IgD-negative memory B cell (primary cell): ENCODE results near the gene SMPD3. TPM values are rescaled to one million over a fixed set of nuclear protein-coding genes. Genes with fewer than 3 reads are reported as not detected.

Source experiments
- H3K27ac Mint-ChIP-seq, 3 donors: one replicate each; pipeline ENCODE4 v1.8.0; 2020 to 2022; ENCODE audit warnings: mild to moderate bottlenecking in 3 of 3, mixed read lengths in 3 of 3, moderate library complexity in 1 of 3
- H3K27me3 Mint-ChIP-seq: one replicate; pipeline ENCODE4 v1.8.0; 2021; ENCODE audit warnings: mixed read lengths
- H3K36me3 Mint-ChIP-seq: one replicate; pipeline ENCODE4 v1.8.0; 2020; ENCODE audit warnings: mild to moderate bottlenecking, mixed read lengths
- H3K4me1 Mint-ChIP-seq, 3 donors: one replicate each; pipeline ENCODE4 v1.8.0; 2020 to 2022; ENCODE audit warnings: mixed read lengths in 3 of 3, mild to moderate bottlenecking in 1 of 3
- H3K4me3 Mint-ChIP-seq, 4 donors: one replicate each; pipeline ENCODE4 v1.8.0; 2020 to 2022; ENCODE audit warnings: mild to moderate bottlenecking in 4 of 4, mixed read lengths in 4 of 4, moderate library complexity in 3 of 4
- H3K9me3 Mint-ChIP-seq, 3 donors: one replicate each; pipeline ENCODE4 v1.8.0; 2020 to 2021; ENCODE audit warnings: mixed read lengths in 3 of 3, mild to moderate bottlenecking in 1 of 3
- polyA plus RNA-seq: library from polyadenylated mRNA; unstranded; fragments of 300-500 nt; fragmentation: Illumina TruSeq; gene quantifications from one replicate; pipeline ENCODE4 v1.2.3, GENCODE V29; 2021

The SMPD3 gene
- polyA plus RNA-seq, 1 donor from 2014 or later, result 9.7 TPM

DNA sequence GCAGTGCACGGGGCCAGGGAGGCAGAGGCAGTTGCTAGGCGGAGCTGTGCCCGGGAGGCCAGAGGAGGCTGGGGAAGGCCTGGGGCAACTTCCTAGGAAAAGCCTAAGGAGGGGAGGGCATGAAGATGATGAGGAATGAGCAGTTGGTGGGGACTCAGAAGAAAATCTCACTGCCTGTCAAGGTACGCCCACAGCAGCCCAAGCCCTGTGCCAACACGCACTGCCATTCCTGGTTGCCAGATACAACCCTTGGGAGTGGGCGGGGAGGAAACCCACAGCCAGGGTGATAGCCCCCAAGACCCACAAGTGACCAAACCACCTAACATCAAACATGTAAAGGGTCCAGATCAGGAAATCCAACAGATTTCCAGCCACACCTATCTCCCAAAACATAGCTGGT is 36.2 kb downstream of the SMPD3 start:
- H3K9me3 Mint-ChIP-seq, result no peaks in the 10 kb centered on the region
- H3K4me1 Mint-ChIP-seq, result peaks cover under 1 to 9% (median 9%) of the 10 kb centered on the region in 3 donors
- H3K36me3 Mint-ChIP-seq, result no peaks in the 10 kb centered on the region
- no peak overlapping the region for H3K27ac Mint-ChIP-seq
- H3K27me3 Mint-ChIP-seq, result peaks cover 6% of the 10 kb centered on the region
- no peak overlapping the region for H3K4me3 Mint-ChIP-seq

DNA sequence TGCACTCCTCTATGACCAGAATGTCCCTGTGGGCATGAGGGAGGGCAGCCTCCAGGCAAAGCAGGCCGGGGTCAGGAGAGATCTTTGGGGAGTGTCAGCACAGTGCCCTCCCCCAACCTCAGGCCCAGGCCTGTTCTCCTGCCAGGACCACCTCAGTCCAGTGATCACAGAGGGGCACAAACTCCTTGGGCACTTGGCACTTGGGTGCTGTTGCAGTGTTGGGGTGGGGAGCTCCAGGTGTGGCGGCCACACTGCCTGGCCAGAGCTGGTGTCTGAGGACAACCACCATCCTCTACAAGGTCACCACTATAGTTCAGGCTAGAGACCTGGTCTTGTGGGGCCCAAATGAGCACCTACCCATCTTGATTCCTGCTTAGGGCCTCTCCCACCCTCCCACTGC is 37.2 kb downstream of the SMPD3 start:
- H3K36me3 Mint-ChIP-seq, result no peaks in the 10 kb centered on the region
- H3K9me3 Mint-ChIP-seq, result no peaks in the 10 kb centered on the region
- H3K27ac Mint-ChIP-seq, result no peak overlapping the region
- H3K4me1 Mint-ChIP-seq, result peaks cover 0 to under 1% (median 0%) of the 10 kb centered on the region in 3 donors
- H3K27me3 Mint-ChIP-seq, result peaks cover 6% of the 10 kb centered on the region
- H3K4me3 Mint-ChIP-seq, result no peak overlapping the region

DNA sequence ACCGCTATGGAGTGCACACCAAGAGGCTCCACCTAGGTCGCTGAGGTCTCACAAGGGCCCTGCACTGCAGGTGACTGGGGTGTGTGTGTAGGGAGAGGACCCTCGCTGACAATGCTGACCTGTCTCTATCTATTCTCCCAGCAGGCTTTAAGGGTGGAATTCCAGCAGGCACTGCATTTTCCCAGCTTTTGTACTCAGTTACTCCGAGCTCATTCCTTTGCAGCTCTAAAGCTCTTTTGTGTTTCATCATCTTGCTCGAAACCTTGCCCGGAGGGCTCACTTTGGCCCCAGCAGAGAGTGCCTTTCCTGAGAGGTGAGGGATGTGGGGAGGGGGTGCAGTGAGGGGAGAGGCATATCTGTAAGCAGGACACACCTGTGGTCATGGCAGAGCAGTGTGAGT is 39.3 kb downstream of the SMPD3 start:
- peak overlapping the region in 1 of 3 donors; percentile 71 for H3K27ac Mint-ChIP-seq
- no peaks in the 10 kb centered on the region for H3K36me3 Mint-ChIP-seq
- no peaks in the 10 kb centered on the region for H3K4me1 Mint-ChIP-seq
- no peak overlapping the region for H3K4me3 Mint-ChIP-seq
- peaks cover 6% of the 10 kb centered on the region for H3K27me3 Mint-ChIP-seq
- H3K9me3 Mint-ChIP-seq, result no peaks in the 10 kb centered on the region

DNA sequence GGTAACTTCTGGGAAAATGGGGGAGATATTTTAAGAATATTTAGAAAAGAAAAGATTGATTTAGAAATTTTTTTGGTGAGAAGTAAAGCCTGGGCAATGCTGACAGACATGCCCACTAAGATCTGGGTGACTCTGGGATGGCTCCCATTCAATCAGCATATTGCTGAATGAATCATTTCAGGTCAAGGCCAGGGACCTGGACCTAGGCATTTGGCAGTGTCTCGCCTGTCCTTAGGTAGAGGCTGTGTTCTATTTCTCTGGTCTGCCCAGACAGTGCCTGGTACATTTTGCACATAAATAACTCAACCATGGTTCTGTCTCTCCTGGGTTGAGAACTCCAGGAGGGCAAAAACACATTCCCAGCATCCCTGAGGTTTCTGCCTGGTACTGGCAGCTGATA is 39.9 kb downstream of the SMPD3 start:
- no peak overlapping the region for H3K27ac Mint-ChIP-seq
- H3K4me1 Mint-ChIP-seq, result no peaks in the 10 kb centered on the region
- H3K9me3 Mint-ChIP-seq, result no peaks in the 10 kb centered on the region
- H3K36me3 Mint-ChIP-seq, result no peaks in the 10 kb centered on the region
- no peak overlapping the region for H3K4me3 Mint-ChIP-seq
- H3K27me3 Mint-ChIP-seq, result peaks cover 6% of the 10 kb centered on the region

DNA sequence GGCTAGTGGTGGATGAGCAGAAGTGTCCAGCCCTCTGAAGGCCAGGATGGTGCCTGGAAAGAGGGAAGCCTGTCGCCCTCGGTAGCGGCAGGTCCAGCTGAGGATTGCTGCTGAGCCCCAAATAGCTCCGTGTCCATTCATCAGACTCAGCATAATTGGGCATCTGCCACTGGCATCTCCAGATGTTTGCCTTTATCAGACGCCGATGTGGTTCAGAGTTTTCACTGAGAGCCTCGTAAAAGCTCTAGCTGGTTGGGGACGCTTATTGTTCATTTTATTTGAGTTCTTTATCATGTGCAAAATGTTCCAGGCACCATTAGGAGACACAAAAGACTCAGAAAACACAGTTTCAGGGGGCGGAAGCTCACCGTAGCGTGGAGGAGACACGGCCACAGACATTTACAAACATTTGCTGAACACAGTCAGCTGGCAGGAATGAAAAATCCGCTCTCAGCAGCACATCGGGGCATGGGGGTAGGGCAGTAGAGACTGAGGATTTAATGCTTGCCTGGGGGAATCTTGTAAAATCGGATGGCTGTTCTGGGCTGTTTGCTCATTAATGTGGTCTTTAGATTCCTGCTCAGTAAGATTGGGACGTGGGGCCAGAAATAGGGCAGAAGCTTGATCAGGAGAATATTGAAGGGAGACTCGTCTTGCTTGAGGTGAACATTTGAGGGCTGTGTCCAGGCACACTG is 41.7 kb downstream of the SMPD3 start:
- Mint-ChIP-seq H3K27me3 (peaks cover 6% of the 10 kb centered on the region), H3K9me3 (no peaks in the 10 kb centered on the region), H3K27ac (no peak overlapping the region), H3K4me3 (no peak overlapping the region), H3K36me3 (no peaks in the 10 kb centered on the region), H3K4me1 (no peaks in the 10 kb centered on the region)

DNA sequence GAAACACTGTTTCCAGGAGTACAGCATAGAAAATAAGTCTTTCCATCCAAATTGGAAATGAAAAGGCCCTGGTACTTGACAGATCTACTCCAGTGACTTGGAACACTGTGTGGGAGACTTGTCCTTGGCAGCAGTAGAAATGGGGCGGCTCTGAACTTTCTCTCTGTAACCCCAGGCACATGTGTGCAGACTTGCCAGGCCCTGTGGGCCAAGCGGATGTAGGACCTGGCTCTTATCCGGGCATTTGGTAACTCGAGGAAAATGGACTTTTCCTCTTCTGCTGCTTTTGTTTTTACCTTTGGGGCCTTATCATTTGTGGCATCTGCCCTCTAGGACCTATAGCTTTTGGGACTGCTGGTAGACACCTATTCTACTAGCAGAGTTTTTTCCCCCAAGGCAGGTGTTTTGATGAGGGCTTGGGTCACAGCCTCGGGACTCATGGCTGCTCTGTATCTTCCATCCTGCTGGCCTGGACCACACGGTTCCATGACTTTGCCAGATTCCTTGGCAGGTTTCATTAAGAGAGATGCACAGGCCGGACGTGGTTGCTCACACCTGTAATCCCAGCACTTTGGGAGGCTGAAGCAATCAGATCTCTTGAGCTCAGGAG is 43.5 kb downstream of the SMPD3 start:
- H3K4me1 Mint-ChIP-seq, result no peaks in the 10 kb centered on the region
- H3K4me3 Mint-ChIP-seq, result no peak overlapping the region
- peaks cover 4% of the 10 kb centered on the region for H3K27me3 Mint-ChIP-seq
- no peak overlapping the region for H3K27ac Mint-ChIP-seq
- H3K36me3 Mint-ChIP-seq, result no peaks in the 10 kb centered on the region
- no peaks in the 10 kb centered on the region for H3K9me3 Mint-ChIP-seq

DNA sequence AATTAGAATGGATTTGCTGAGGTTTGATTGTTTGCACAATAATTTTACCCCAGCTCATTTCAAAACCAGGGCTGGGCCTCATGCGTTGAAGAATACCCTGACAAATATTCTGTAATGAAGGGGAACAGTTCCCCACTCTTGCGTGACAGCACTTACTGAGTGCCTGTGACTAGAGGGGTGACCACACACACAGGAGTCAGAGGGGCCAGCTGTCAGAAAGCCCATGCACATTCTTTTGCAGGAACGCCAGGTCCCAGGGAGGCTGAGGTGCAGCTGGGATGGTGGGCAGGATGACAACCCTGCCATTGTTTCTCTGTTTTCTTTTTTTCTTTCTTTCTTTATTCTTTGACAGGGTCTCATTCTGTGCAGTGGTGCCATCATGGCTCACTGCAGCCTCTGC is 44.6 kb downstream of the SMPD3 start:
- no peak overlapping the region for H3K4me3 Mint-ChIP-seq
- peaks cover 4% of the 10 kb centered on the region for H3K27me3 Mint-ChIP-seq
- H3K9me3 Mint-ChIP-seq, result no peaks in the 10 kb centered on the region
- no peaks in the 10 kb centered on the region for H3K36me3 Mint-ChIP-seq
- H3K4me1 Mint-ChIP-seq, result no peaks in the 10 kb centered on the region
- H3K27ac Mint-ChIP-seq, result no peak overlapping the region

DNA sequence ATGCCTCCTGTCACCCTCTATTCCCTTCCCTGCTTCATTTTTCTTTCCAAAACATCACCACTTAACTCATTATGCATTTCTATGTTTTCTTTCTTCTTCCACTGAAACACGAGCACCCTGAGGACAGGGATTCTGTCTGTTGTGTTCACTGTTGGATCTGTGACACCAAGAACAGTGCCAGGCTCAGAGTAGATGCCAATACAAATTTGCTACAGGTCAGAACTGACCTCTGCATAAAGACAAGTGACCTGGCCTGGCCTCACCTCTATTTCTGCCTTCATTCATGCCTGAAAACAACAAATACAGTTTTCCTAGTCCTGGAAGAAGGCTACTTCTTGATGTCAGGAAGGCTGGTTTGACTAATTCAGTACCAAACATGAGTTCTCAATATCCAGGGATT is 45.1 kb downstream of the SMPD3 start:
- Mint-ChIP-seq H3K9me3 (no peaks in the 10 kb centered on the region), H3K36me3 (no peaks in the 10 kb centered on the region), H3K27ac (no peak overlapping the region), H3K27me3 (peaks cover 1% of the 10 kb centered on the region), H3K4me3 (no peak overlapping the region), H3K4me1 (no peaks in the 10 kb centered on the region)

DNA sequence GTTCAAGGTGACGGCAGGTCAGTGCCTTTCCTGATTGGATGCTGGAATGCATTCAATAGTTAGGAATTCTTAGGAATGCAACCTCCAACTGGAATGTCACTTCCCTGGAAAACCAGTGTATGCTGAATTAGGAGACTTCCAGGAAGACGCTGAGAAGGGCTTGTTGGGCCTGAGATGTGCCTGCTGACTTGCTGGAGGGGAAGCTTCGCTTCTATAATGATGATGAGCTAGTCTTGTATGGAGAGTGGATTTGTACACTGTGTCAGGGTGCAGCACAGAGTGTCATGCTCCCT is 45.6 kb downstream of the SMPD3 start:
- H3K4me1 Mint-ChIP-seq, result no peaks in the 10 kb centered on the region
- H3K4me3 Mint-ChIP-seq, result no peak overlapping the region
- H3K36me3 Mint-ChIP-seq, result no peaks in the 10 kb centered on the region
- no peak overlapping the region for H3K27ac Mint-ChIP-seq
- peaks cover 2% of the 10 kb centered on the region for H3K27me3 Mint-ChIP-seq
- no peaks in the 10 kb centered on the region for H3K9me3 Mint-ChIP-seq

DNA sequence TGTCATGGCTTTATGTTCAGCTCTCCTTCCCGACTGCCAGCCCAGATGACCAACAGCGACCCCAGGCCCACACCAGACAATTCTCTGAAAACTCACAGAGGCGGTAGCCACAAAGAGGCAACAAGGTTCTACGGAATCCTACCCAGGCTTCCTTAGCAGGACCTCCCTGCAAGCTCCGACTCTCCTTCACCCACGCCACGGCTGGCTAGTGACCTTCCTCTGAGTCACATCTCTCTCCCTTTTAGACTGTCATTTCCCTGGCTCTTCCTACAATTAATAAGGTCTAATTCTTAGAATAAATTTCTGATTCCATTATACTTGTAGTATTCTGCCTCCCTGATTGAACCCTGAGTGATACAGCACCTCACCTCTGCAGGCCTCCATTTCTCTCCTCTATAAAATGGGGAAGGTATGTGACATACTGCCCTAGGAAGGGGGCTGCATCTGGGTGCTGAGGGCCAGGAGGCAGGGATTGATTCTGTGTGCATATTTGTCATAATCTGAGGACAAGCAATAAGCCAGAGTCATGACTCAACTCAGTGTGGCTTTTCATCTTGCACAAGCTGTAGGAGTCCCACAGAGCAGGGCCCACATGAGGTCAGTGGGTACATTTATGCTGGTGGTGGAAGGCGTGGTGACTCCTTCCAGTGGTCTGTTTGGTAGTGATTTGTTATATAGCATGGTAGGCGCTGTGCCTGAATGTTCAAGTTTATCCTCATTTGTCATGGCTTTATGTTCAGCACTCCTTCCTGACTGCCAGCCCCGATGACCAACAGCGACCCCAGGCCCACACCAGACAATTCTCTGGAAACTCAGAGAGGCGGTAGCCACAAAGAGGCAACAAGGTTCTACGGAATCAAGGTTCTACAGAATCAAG is 46.2 kb downstream of the SMPD3 start:
- Mint-ChIP-seq H3K9me3 (no peaks in the 10 kb centered on the region), H3K4me3 (no peak overlapping the region), H3K27me3 (peaks cover 3% of the 10 kb centered on the region), H3K4me1 (no peaks in the 10 kb centered on the region), H3K36me3 (no peaks in the 10 kb centered on the region), H3K27ac (no peak overlapping the region)

DNA sequence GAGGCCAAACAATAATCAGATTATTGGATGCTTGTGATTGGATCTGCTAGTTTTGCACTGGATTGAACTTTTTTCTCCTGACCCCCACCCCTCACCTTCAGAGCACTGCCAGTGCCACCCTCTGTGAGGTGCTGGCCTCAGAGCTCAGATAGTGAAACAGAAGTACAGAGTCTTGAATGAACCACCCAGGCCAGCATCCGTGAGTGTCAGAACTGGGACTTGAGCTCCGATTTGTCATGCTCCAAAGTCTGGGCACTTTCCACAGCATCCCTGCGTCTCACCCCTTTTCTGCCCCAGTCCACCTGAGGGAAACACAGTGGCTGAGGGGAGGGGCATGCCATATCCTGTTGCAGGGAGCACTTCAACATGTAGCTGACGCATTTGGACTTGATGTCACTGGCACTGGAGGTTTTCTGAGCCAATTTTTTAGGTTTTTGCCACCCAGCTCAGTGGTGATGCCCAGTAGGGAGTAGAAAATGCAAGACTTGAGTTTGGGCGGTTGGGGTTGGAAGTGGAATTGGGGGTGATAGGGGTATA is 47.3 kb downstream of the SMPD3 start:
- no peaks in the 10 kb centered on the region for H3K36me3 Mint-ChIP-seq
- no peaks in the 10 kb centered on the region for H3K9me3 Mint-ChIP-seq
- peaks cover 0 to 6% (median 2%) of the 10 kb centered on the region in 3 donors for H3K4me1 Mint-ChIP-seq
- H3K27ac Mint-ChIP-seq, result no peak overlapping the region
- H3K4me3 Mint-ChIP-seq, result no peak overlapping the region
- peaks cover 3% of the 10 kb centered on the region for H3K27me3 Mint-ChIP-seq

DNA sequence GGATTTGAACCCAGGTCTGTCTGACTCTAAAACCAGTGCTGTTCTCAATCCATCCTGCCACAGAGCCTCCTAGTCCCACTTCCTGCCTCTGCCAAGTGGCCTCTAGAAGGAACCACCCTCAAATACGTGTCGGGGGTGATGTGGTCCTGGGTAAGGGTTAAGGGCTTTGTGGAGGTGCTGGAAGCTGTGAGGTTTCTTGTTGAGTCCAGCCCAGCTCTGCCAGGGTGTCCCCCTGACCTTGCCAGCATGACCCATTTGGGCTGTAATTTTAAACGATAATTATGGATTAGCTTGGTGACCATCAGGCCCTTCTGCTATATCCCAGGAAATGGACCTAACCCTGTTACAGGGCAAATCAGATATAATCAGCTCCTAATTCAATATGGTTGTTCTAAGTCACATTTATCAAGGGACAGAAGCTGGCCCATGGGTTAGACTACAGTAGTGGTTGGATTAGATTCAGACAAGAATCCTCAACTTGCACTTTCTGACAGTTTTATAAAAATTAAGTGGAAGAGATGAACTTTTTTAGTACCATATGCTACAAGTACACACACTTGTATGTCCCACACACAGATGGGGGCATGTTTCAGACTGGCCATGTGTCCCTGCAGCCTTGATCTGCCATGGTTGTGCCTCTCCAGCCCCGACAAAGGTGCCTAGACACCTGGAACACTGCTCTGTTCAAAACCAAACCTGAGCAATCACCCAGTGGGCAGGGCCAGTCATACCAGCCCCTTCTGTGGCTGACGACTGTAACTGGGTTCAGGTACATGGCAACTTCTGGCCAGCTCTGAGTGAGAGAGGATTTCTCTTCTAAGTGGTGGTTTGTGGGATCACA is 48.0 kb downstream of the SMPD3 start:
- Mint-ChIP-seq H3K27me3 (peaks cover 3% of the 10 kb centered on the region), H3K9me3 (no peaks in the 10 kb centered on the region), H3K4me1 (peaks cover 0 to 6% (median 2%) of the 10 kb centered on the region in 3 donors), H3K36me3 (no peaks in the 10 kb centered on the region), H3K27ac (no peak overlapping the region), H3K4me3 (no peak overlapping the region)

DNA sequence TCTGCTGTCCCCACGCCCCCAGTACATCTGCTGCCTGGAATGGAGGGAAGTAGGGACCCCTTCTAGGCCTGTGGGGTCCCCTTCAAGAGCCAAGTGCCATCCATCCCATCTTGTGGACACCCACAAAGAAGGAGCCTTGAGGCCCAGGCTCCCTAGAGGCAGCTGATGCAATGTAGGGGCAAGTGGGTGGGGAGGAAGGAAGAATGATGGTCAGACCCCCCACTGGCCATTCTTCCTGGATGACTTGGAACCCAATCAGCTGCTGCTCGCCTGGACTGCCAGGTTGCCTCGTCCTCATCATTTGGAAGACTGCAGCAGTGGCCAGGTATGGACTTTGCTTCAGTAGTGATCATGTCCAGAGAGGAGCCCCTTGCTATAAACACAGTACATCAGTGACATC is 48.9 kb downstream of the SMPD3 start:
- no peaks in the 10 kb centered on the region for H3K36me3 Mint-ChIP-seq
- no peak overlapping the region for H3K27ac Mint-ChIP-seq
- peaks cover 3% of the 10 kb centered on the region for H3K27me3 Mint-ChIP-seq
- no peaks in the 10 kb centered on the region for H3K9me3 Mint-ChIP-seq
- no peak overlapping the region for H3K4me3 Mint-ChIP-seq
- peaks cover 0 to 6% (median 2%) of the 10 kb centered on the region in 3 donors for H3K4me1 Mint-ChIP-seq

DNA sequence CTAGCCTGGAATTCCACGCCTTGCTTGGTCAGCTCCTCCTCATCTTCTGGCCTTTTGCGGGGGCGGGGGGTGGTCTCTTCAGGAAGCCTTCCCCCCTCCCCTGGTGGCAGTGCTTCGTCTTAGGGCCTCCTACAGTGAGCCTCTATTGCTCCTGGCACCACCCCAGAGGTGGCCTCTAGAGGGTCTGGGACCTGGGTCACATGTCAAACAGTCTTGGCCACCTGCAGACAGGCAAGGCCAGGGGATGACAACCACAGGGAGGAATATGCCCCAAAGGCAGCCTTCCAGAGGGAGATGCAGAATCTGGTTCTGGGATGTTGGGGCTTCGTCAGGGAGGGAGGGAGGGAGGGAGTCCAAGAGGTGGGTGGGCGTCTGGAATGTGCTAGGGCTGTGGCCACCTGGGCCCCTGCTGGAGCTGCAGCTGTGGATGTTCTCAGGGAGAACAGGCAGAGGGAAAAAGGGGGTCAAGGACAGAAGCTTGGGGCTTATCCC is 50.6 kb downstream of the SMPD3 start:
- no peaks in the 10 kb centered on the region for H3K36me3 Mint-ChIP-seq
- peaks cover 2 to 6% (median 4%) of the 10 kb centered on the region in 3 donors for H3K4me1 Mint-ChIP-seq
- H3K27me3 Mint-ChIP-seq, result peaks cover 3% of the 10 kb centered on the region
- no peaks in the 10 kb centered on the region for H3K9me3 Mint-ChIP-seq
- H3K4me3 Mint-ChIP-seq, result no peak overlapping the region
- no peak overlapping the region for H3K27ac Mint-ChIP-seq
